Vagina (tissue), 2 donors: ENCODE data around the gene B4GALT1. TPM values are rescaled to one million over a fixed set of nuclear protein-coding genes. Genes with fewer than 3 reads are reported as not detected.

Source experiments
- DNase-seq, 2 donors: peaks; one replicate each; pipeline ENCODE4 v3.0.0-alpha.2; 2017; ENCODE audit errors: extremely low spot score in 2 of 2
- H3K27ac ChIP-seq: fragments of 200-600 bp; sonication (generic); one replicate; pipeline ENCODE4 v1.5.1; 2019
- H3K27me3 ChIP-seq: fragments of 200-600 bp; sonication (generic); one replicate; pipeline ENCODE4 v1.5.1; 2019
- H3K36me3 ChIP-seq, 2 donors: fragments of 200-600 bp; sonication (generic); one replicate each; pipeline ENCODE4 v1.5.1; 2017 to 2019
- H3K4me1 ChIP-seq: fragments of 200-600 bp; sonication (generic); one replicate; pipeline ENCODE4 v1.5.1; 2019
- H3K4me3 ChIP-seq, 2 donors: fragments of 200-600 bp; sonication (generic); 1 replicate in 1 of 2; 2 replicates in 1 of 2; pipeline ENCODE4 v1.5.1; 2016 to 2019
- H3K9me3 ChIP-seq: fragments of 200-600 bp; sonication (generic); one replicate; pipeline ENCODE4 v1.5.1; 2019
- POLR2A ChIP-seq, 2 donors: fragments of 450-650 bp; IDR thresholded peaks; one replicate each; pipeline ENCODE4 v1.6.1; 2017; ENCODE audit warnings: antibody characterized with exemption in 2 of 2, mild to moderate bottlenecking in 2 of 2, moderate library complexity in 2 of 2
- POLR2AphosphoS5 ChIP-seq, 2 donors: sonication (generic); formaldehyde crosslinking; IDR thresholded peaks; one replicate each; pipeline ENCODE4 v1.9.0; 2017; ENCODE audit warnings: antibody characterized with exemption in 2 of 2, mild to moderate bottlenecking in 2 of 2, low read depth in 1 of 2; ENCODE audit not compliant: insufficient read depth in 1 of 2
- intact Hi-C: fragments of 100-400 bp; cut with DNase I; formaldehyde crosslinking; loops from one replicate; pipeline ENCODE4 v1.15.1; 2023
- total RNA-seq: library from RNA; depleted of rRNA; stranded (reverse); fragments of >200 nt; gene quantifications from one replicate; pipeline ENCODE4 v1.2.3, GENCODE V29; 2016
- TF ChIP-seq, protein P1 (sequence below), 3 experiments: fragments of 450-650 bp in 2 of 3; fragments of 200-600 bp in 1 of 3; sonication (generic) in 1 of 3; IDR thresholded peaks; one replicate each; pipeline ENCODE4 v1.5.1; 2017 to 2019; ENCODE audit warnings: antibody characterized with exemption in 3 of 3, mild to moderate bottlenecking in 2 of 3, moderate library complexity in 2 of 3

Gene B4GALT1
- total RNA-seq, 1 donor from 2014 or later, result 85.2 TPM

GRCh38 chr9:33157960-33158842 lies 8.9 kb downstream of the B4GALT1 start:
- Histone ChIP-seq H3K4me1 (peaks cover 80% of the 10 kb centered on the region), H3K4me3 (no peak overlapping the region), H3K27me3 (no peaks in the 10 kb centered on the region), H3K27ac (peak overlapping the region; percentile 98), H3K9me3 (no peaks in the 10 kb centered on the region), H3K36me3 (no peaks in the 10 kb centered on the region)
- intact Hi-C loops, result loop anchor here (10.0 kb wide), 1 partner anchor 53 kb away; no protein-coding TSS in a partner anchor
- TF ChIP-seq POLR2A (IDR thresholded peaks at IDR 0.05) (no peak), POLR2AphosphoS5 (IDR thresholded peaks at IDR 0.05; ENCODE audit: insufficient read depth in 1 of 2, low read depth in 1 of 2) (no peak)
- TF ChIP-seq, protein P1, sequence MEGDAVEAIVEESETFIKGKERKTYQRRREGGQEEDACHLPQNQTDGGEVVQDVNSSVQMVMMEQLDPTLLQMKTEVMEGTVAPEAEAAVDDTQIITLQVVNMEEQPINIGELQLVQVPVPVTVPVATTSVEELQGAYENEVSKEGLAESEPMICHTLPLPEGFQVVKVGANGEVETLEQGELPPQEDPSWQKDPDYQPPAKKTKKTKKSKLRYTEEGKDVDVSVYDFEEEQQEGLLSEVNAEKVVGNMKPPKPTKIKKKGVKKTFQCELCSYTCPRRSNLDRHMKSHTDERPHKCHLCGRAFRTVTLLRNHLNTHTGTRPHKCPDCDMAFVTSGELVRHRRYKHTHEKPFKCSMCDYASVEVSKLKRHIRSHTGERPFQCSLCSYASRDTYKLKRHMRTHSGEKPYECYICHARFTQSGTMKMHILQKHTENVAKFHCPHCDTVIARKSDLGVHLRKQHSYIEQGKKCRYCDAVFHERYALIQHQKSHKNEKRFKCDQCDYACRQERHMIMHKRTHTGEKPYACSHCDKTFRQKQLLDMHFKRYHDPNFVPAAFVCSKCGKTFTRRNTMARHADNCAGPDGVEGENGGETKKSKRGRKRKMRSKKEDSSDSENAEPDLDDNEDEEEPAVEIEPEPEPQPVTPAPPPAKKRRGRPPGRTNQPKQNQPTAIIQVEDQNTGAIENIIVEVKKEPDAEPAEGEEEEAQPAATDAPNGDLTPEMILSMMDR (IDR thresholded peaks at IDR 0.05), result no peak
- peak in 1 of 2 donors; percentile 82 for DNase-seq

GRCh38 chr9:33155393-33155792 lies 11.7 kb downstream of the B4GALT1 start:
- no peaks in the 10 kb centered on the region for H3K36me3 ChIP-seq
- no peaks in the 10 kb centered on the region for H3K27me3 ChIP-seq
- no peaks in the 10 kb centered on the region for H3K9me3 ChIP-seq
- peaks cover 76% of the 10 kb centered on the region for H3K4me1 ChIP-seq
- intact Hi-C loops, result loop anchor here (10.0 kb wide), 1 partner anchor 51 kb away; no protein-coding TSS in a partner anchor
- no peak overlapping the region for H3K27ac ChIP-seq
- peak in 1 of 2 donors; percentile 52 for DNase-seq
- no peak overlapping the region for H3K4me3 ChIP-seq
- no peak for TF ChIP-seq POLR2A (IDR thresholded peaks at IDR 0.05)
- TF ChIP-seq POLR2AphosphoS5 (IDR thresholded peaks at IDR 0.05; ENCODE audit: insufficient read depth in 1 of 2, low read depth in 1 of 2), result no peak
- TF ChIP-seq, protein P1 (IDR thresholded peaks at IDR 0.05), result no peak

GRCh38 chr9:33154371-33154770 lies 12.8 kb downstream of the B4GALT1 start:
- intact Hi-C loops, result loop anchor here (10.0 kb wide), 1 partner anchor 50 kb away; no protein-coding TSS in a partner anchor
- Histone ChIP-seq H3K4me3 (no peak overlapping the region), H3K27ac (no peak overlapping the region), H3K4me1 (peaks cover 71% of the 10 kb centered on the region), H3K27me3 (no peaks in the 10 kb centered on the region), H3K36me3 (no peaks in the 10 kb centered on the region), H3K9me3 (no peaks in the 10 kb centered on the region)
- DNase-seq, result no peak
- TF ChIP-seq POLR2AphosphoS5 (IDR thresholded peaks at IDR 0.05; ENCODE audit: insufficient read depth in 1 of 2, low read depth in 1 of 2), result no peak
- no peak for TF ChIP-seq POLR2A (IDR thresholded peaks at IDR 0.05)
- TF ChIP-seq, protein P1 (IDR thresholded peaks at IDR 0.05), result no peak

DNA sequence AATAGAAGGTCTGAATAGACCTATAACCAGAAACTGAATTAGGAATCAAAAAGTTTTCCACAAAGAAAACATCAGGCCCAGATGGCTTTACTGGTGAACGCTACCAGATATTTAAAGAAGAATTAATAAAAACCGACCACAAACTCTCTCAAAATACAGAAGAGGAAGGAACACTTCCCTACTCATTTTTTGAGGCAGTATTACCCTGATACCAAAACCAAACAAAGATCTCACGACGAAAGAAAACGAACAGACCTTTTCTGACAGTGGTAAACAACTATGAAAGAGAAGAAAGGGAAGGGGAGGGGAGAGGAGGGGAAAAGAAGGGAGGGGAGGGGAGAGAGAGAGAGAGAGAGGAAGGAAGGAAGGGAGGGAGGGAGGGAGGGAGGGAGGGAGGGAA lies 13.5 kb downstream of the B4GALT1 start:
- no peak for DNase-seq
- no peak overlapping the region for H3K4me3 ChIP-seq
- TF ChIP-seq, protein P1 (IDR thresholded peaks at IDR 0.05), result no peak
- no peak for TF ChIP-seq POLR2A (IDR thresholded peaks at IDR 0.05)
- intact Hi-C loops, result loop anchor here (10.0 kb wide), 1 partner anchor 49 kb away; no protein-coding TSS in a partner anchor
- H3K27me3 ChIP-seq, result no peaks in the 10 kb centered on the region
- peaks cover 70% of the 10 kb centered on the region for H3K4me1 ChIP-seq
- H3K27ac ChIP-seq, result no peak overlapping the region
- no peaks in the 10 kb centered on the region for H3K36me3 ChIP-seq
- no peaks in the 10 kb centered on the region for H3K9me3 ChIP-seq

DNA sequence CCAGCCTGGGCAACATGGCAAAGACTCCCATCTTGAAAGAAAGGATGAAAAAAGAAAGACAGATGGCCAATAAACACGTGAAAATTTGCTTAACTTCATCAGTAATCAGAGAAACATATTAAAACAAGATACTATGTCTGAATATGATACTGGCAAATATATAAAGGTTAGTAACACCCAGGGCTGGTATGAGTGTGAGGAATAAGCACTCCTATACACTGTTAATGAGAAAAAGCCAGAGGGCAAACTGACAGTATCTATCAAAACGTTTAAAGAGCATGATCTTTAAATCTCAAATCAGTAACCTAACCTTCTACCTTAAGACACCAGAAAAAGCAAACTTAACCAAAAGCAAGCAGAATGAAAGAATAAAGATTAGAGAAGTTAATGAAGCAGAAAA lies 14.1 kb downstream of the B4GALT1 start:
- intact Hi-C loops, result loop anchor here (10.0 kb wide), 1 partner anchor 48 kb away; no protein-coding TSS in a partner anchor
- H3K27ac ChIP-seq, result no peak overlapping the region
- H3K9me3 ChIP-seq, result no peaks in the 10 kb centered on the region
- H3K4me3 ChIP-seq, result no peak overlapping the region
- no peaks in the 10 kb centered on the region for H3K36me3 ChIP-seq
- DNase-seq, result no peak
- TF ChIP-seq, protein P1 (IDR thresholded peaks at IDR 0.05), result no peak
- TF ChIP-seq POLR2AphosphoS5 (IDR thresholded peaks at IDR 0.05; ENCODE audit: insufficient read depth in 1 of 2, low read depth in 1 of 2), result no peak
- TF ChIP-seq POLR2A (IDR thresholded peaks at IDR 0.05), result no peak
- H3K4me1 ChIP-seq, result peaks cover 69% of the 10 kb centered on the region
- H3K27me3 ChIP-seq, result no peaks in the 10 kb centered on the region
